Activated CD8-positive, alpha-beta memory T cell treated with anti-CD3 and anti-CD28 coated beads, Interleukin-2, amount 10 ng/mL, durations not matched to agents 7 days and 5 days (primary cell): ENCODE data around the gene FNDC3B. TPM values are rescaled to one million over a fixed set of nuclear protein-coding genes. Genes with fewer than 3 reads are reported as not detected.

Experiments
- ATAC-seq: fragments of 150-1000 bp; cut with Tn5 transposase; one replicate; pipeline ENCODE4 v1.10.0; 2021; ENCODE audit warnings: moderate library complexity
- CTCF ChIA-PET: fragments of 350-600 bp; sonication (Branson Sonifier 250); formaldehyde crosslinking; loops from one replicate; lab custom pipeline; 2021; ENCODE audit warnings: antibody characterized with exemption; lab: Charles Lee
- DNase-seq: peaks from one replicate; pipeline ENCODE4 v3.0.0-alpha.2; 2020
- H3K27ac Mint-ChIP-seq: one replicate; pipeline ENCODE4 v1.8.0; 2021; ENCODE audit warnings: mild to moderate bottlenecking, mixed read lengths
- H3K27me3 Mint-ChIP-seq: one replicate; pipeline ENCODE4 v1.8.0; 2021; ENCODE audit warnings: mixed read lengths
- H3K36me3 Mint-ChIP-seq: one replicate; pipeline ENCODE4 v1.8.0; 2021; ENCODE audit warnings: mild to moderate bottlenecking, mixed read lengths
- H3K4me1 Mint-ChIP-seq: one replicate; pipeline ENCODE4 v1.8.0; 2021; ENCODE audit warnings: mixed read lengths
- H3K4me3 Mint-ChIP-seq: one replicate; pipeline ENCODE4 v1.8.0; 2021; ENCODE audit warnings: mild to moderate bottlenecking, moderate library complexity, mixed read lengths
- H3K9me3 Mint-ChIP-seq: one replicate; pipeline ENCODE4 v1.8.0; 2022; ENCODE audit warnings: low read depth, mixed read lengths
- total RNA-seq, 2 experiments: library from RNA; stranded (reverse); gene quantifications; one replicate each; pipeline ENCODE4 v1.2.3, GENCODE V29; 2021

Gene FNDC3B
- total RNA-seq, 2 experiments from 2014 or later = 25.4 to 31.1 TPM

DNA sequence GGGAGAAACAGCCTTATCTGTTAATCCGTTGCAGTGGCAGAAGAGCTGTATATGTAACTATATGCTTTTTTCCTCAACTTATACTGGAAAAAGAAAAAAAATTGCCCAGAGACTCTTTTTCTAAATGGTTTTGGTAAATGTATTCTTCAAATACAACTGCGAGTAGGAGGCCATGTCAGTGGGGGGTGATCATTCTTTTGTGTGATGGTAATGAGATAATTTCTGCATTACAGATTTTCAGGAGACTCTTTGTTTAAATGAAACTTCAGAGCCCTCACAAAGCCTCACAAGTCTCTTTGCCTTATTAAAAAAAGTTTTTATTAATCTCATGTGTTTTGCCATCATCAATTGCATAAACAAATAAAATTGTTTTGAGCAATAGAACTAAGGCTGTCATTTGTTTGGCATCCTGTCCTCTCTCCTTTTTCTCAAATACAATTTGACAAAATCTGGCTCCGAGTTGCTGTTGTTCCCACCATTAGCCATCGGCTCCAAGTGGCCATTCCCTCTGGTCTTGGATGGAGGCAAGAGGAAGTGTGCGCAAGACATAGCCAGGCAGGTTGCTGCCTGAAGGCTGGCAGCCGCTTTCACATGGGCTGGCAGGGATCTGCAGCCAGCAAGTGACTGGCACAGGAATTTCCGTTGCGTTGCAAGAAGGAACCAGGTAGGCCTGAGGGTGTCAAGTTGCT, 116.7 kb downstream of the FNDC3B start:
- Mint-ChIP-seq H3K27me3 (no peaks in the 10 kb centered on the region), H3K36me3 (peaks cover 2% of the 10 kb centered on the region), H3K4me1 (peaks cover 32% of the 10 kb centered on the region), H3K4me3 (no peak overlapping the region), H3K9me3 (no peaks in the 10 kb centered on the region), H3K27ac (no peak overlapping the region)
- ATAC-seq = no peak
- CTCF ChIA-PET = no interaction called here
- no peak for DNase-seq

DNA sequence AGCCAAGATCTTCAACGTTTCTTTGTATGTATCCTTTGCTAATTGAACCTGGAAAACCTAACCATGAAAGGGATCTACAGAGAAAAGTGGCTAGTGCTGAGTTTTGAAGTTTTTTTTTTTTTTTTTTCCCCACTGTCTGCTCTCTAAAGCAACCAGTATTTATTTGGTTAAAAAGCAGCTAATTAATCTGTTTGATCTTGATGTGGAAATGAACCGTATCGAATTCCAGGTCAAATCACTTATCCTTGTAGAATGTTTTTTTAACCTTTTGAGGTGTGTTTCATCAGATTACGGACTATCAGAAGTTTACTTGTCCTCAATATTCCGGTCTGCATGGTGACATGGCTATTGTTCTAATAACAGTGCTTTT, 117.2 kb downstream of the FNDC3B start:
- CTCF ChIA-PET = no interaction called here
- Mint-ChIP-seq H3K27me3 (no peaks in the 10 kb centered on the region), H3K4me3 (no peak overlapping the region), H3K4me1 (peaks cover 32% of the 10 kb centered on the region), H3K36me3 (peaks cover 3% of the 10 kb centered on the region), H3K9me3 (no peaks in the 10 kb centered on the region), H3K27ac (no peak overlapping the region)
- no peak for DNase-seq
- no peak for ATAC-seq

GRCh38 chr3:172157564-172158258, 118.3 kb downstream of the FNDC3B start:
- CTCF ChIA-PET = no interaction called here
- Mint-ChIP-seq H3K9me3 (no peaks in the 10 kb centered on the region), H3K27ac (no peak overlapping the region)

DNA sequence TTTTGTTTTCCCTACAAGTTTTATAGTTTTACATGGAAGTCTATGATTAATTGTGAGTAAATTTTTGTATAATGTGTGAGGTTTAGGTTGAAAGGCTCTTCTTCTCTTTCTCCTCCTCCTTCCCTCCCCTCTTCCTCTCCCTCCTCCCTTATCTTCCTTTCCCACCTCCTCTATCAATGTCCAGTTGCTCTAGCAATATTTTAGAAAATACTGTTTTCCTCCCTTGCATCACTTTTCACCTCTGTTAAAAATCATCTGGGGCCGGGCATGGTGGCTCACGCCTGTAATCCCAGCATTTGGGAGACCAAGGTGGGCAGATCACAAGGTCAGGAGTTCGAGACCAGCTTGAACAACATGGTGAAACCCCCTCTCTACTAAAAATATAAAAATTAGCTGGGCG, 119.4 kb downstream of the FNDC3B start:
- DNase-seq = no peak
- no peak overlapping the region for H3K4me3 Mint-ChIP-seq
- no peak for ATAC-seq
- H3K9me3 Mint-ChIP-seq = no peaks in the 10 kb centered on the region
- H3K36me3 Mint-ChIP-seq = peaks cover 5% of the 10 kb centered on the region
- H3K27me3 Mint-ChIP-seq = no peaks in the 10 kb centered on the region
- CTCF ChIA-PET = interaction anchor here (1.1 kb wide), 1 partner anchor 27 kb away, joined by 3 read pairs; no protein-coding TSS in a partner anchor
- H3K4me1 Mint-ChIP-seq = peaks cover 17% of the 10 kb centered on the region
- no peak overlapping the region for H3K27ac Mint-ChIP-seq

More at GRCh38 chr3:172157564-172158258, 118.3 kb downstream of the FNDC3B start:
- H3K4me3 Mint-ChIP-seq = no peak overlapping the region
- no peak for DNase-seq
- H3K4me1 Mint-ChIP-seq = peaks cover 27% of the 10 kb centered on the region
- H3K36me3 Mint-ChIP-seq = peaks cover 5% of the 10 kb centered on the region
- no peak for ATAC-seq
- H3K27me3 Mint-ChIP-seq = no peaks in the 10 kb centered on the region

DNA sequence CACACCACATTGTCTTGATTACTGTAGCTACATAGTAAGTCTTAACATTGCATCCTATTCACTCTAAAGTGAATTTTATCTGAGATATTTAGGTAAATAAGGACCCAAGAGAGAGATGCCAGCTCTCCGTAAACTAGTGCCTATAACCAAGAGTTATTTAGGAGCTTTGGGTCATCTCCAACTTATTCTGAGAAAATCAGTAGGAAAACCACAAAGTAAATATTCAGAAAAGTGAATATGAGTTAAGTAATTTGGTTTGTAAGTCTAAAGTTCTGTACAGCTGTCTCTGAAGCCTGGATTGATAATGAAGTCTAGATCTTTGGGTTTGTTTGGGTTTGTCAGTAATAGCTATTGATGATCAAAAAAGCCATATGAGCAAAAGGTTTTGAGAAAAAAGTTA, 120.0 kb downstream of the FNDC3B start:
- H3K4me1 Mint-ChIP-seq = peaks cover 11% of the 10 kb centered on the region
- peaks cover 5% of the 10 kb centered on the region for H3K36me3 Mint-ChIP-seq
- no peak for ATAC-seq
- no peaks in the 10 kb centered on the region for H3K9me3 Mint-ChIP-seq
- DNase-seq = no peak
- H3K4me3 Mint-ChIP-seq = no peak overlapping the region
- no peak overlapping the region for H3K27ac Mint-ChIP-seq
- no peaks in the 10 kb centered on the region for H3K27me3 Mint-ChIP-seq
- CTCF ChIA-PET = interaction anchor here (0.6 to 1.1 kb wide), 2 partner anchors 28 to 1596 kb away, joined by 3 read pairs; no protein-coding TSS in a partner anchor

GRCh38 chr3:172159962-172160538, 120.7 kb downstream of the FNDC3B start:
- no peak for ATAC-seq
- DNase-seq = no peak
- Mint-ChIP-seq H3K27ac (no peak overlapping the region), H3K27me3 (no peaks in the 10 kb centered on the region), H3K36me3 (peaks cover 5% of the 10 kb centered on the region), H3K4me3 (no peak overlapping the region), H3K4me1 (peaks cover 5% of the 10 kb centered on the region), H3K9me3 (no peaks in the 10 kb centered on the region)
- CTCF ChIA-PET = interaction anchor here (1.1 kb wide), 1 partner anchor 28 kb away, joined by 3 read pairs; no protein-coding TSS in a partner anchor

DNA sequence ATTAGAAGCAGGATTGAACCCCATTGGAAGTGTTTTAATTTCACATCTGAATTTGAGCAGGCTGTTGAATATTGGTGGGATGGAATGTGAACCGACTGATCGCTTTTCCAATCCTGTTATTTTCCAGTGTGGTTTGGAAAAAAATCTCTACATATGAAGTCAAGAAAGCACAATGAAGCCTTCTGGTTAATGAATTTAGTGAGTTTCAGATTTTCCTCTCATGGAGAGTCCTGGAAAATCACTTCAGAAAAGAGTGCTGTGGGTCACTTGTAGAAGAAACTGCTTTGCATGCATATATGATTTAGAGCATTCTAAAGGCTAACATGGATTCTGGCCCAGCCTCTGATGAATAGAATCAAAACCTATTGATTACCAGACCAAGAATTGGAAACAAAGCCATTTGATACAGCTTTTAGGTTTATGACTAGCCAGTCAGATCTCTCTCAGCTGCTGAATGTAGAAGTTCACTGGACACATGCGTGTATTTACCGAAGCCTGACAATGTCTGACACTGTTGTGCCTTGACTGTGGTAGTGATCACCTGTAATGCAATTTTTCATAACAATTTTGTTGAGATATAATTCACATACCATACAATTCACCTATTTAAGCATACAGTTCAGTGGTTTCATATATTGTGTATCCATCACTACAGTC, 121.9 kb downstream of the FNDC3B start:
- Mint-ChIP-seq H3K4me3 (no peak overlapping the region), H3K27ac (no peak overlapping the region), H3K27me3 (no peaks in the 10 kb centered on the region), H3K9me3 (no peaks in the 10 kb centered on the region), H3K36me3 (peaks cover 5% of the 10 kb centered on the region), H3K4me1 (peaks cover 2% of the 10 kb centered on the region)
- no peak for ATAC-seq
- DNase-seq = no peak
- CTCF ChIA-PET = no interaction called here

DNA sequence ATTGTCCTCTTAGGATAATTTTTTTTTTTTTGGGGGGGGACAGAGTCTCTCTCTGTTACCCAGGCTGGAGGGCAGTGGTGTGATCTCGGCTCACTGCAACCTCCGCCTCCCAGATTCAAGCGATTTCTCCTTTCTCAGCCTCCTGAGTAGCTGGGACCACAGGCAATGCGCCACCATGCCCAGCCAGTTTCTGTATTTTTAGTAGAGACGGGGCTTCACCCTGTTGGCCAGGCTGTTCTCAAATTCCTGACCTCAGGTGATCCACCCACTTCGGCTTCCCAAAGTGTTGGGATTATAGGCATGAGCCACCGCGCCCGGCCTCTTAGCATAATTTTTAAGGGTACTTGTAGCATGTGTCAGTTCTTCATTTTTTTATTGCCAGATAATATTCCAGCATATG, 122.6 kb downstream of the FNDC3B start:
- Mint-ChIP-seq H3K9me3 (no peaks in the 10 kb centered on the region), H3K4me3 (no peak overlapping the region)
- CTCF ChIA-PET = no interaction called here

DNA sequence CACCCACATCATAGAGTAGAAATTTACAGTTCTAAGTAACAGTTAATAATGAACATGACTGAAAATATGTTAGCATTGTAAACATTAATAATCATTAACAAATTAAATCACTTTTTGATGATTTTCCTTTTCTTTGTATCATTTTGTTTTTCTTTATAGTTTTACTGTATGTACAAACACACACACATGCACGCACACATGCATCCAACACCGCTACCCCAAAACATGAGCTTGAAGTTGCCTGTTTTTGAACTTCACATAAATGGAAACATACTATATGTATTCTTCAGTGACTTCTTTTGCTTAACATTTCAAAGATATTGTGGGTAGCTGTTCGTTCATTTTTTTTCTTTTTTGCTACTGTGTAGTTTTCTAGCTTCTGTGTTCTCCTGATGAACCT, 123.9 kb downstream of the FNDC3B start:
- H3K4me3 Mint-ChIP-seq = no peak overlapping the region
- CTCF ChIA-PET = interaction anchor here (0.5 to 1.0 kb wide), 2 partner anchors 17 to 128 kb away, joined by 3 to 5 read pairs; no protein-coding TSS in a partner anchor

More for the DNA sequence above, 122.6 kb downstream of the FNDC3B start:
- no peak for DNase-seq
- no peak overlapping the region for H3K27ac Mint-ChIP-seq
- H3K36me3 Mint-ChIP-seq = peaks cover 2% of the 10 kb centered on the region
- no peak for ATAC-seq
- H3K4me1 Mint-ChIP-seq = peaks cover 2% of the 10 kb centered on the region
- H3K27me3 Mint-ChIP-seq = no peaks in the 10 kb centered on the region

DNA sequence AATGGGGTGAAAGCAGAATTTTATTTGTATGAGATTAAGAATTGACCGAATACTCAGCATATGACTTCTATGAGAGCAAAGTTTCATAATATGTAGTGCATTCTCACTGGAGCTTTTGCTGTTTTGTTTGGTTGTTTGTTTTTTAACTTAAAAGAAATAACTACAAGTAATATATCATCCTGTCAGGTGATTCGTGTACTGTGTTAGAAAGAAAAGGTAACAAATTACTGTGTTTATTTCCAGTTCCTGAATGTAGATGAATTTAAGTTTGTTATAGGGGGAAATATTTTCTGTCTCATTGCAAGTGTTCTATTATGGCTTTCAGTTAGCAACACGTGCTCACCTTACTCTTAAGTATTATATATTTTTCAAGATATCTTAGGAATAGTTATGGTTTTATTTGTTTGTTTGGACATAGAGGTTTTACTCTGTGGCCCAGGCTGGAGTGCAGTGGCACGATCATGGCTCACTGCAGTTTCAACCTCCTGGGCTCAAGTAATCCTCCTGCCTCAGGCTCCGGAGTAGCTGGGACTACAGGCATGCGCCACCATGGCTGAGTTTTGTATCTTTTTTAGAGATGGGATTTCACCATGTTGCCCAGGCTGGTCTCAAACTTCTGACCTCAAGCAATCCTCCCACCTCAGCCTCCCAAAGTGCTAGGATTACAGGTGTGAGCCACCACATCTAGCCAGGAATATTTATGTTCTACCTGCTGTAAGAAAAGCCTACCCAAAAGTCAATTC, 125.4 kb downstream of the FNDC3B start:
- Mint-ChIP-seq H3K9me3 (no peaks in the 10 kb centered on the region), H3K36me3 (peaks cover 2% of the 10 kb centered on the region), H3K27ac (no peak overlapping the region), H3K27me3 (no peaks in the 10 kb centered on the region), H3K4me3 (no peak overlapping the region), H3K4me1 (peaks cover 7% of the 10 kb centered on the region)
- ATAC-seq (no peak), DNase-seq (no peak)
- CTCF ChIA-PET = no interaction called here

More for the DNA sequence above, 123.9 kb downstream of the FNDC3B start:
- ATAC-seq (no peak), DNase-seq (no peak)
- H3K36me3 Mint-ChIP-seq = peaks cover 2% of the 10 kb centered on the region
- H3K4me1 Mint-ChIP-seq = peaks cover 2% of the 10 kb centered on the region
- H3K27me3 Mint-ChIP-seq = no peaks in the 10 kb centered on the region
- no peaks in the 10 kb centered on the region for H3K9me3 Mint-ChIP-seq
- no peak overlapping the region for H3K27ac Mint-ChIP-seq

DNA sequence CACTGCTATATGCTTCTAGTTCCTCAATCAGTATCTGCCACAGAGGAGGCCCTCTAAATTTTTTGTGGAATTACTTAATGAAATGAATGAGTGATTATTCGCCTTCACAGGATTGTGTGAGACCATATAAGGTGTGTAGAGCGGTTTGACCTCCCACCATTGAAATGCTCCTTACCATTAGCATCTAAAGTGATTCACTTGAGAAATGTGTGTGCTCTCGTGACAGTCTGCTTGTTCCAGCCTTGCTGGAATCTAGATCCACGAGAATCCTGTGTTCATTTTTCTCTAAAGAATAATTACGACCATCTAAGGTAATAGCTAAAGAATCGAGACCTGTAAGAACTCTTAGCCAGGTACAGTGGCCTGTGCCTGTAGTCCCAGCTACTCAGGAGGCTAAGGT, 126.9 kb downstream of the FNDC3B start:
- H3K27ac Mint-ChIP-seq = no peak overlapping the region
- peaks cover 2% of the 10 kb centered on the region for H3K36me3 Mint-ChIP-seq
- H3K4me1 Mint-ChIP-seq = peaks cover 7% of the 10 kb centered on the region
- H3K27me3 Mint-ChIP-seq = no peaks in the 10 kb centered on the region
- H3K9me3 Mint-ChIP-seq = no peaks in the 10 kb centered on the region
- no peak for ATAC-seq
- H3K4me3 Mint-ChIP-seq = no peak overlapping the region
- CTCF ChIA-PET = no interaction called here
- DNase-seq = no peak

DNA sequence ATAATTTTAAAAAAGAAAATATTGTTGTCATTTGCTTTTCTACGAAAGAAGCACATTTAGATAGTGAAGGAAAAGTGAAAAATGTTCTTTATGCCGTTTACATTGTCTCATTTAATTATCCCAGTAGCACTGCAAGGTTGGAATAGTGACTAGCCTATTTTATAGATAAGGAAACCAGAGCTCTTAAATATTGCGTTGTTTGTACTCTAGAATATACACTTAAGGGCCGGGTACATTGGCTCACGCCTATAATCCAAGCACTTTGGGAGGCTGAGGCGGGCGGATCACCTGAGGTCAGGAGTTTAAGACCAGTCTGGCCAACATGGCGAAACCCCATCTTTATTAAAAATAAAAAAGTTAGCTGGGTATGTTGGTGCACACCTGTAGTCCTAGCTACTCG, 127.5 kb downstream of the FNDC3B start:
- DNase-seq (no peak), ATAC-seq (no peak)
- Mint-ChIP-seq H3K27me3 (no peaks in the 10 kb centered on the region), H3K36me3 (no peaks in the 10 kb centered on the region), H3K27ac (no peak overlapping the region), H3K4me3 (no peak overlapping the region), H3K4me1 (peaks cover 7% of the 10 kb centered on the region), H3K9me3 (no peaks in the 10 kb centered on the region)
- CTCF ChIA-PET = no interaction called here
